Measurements from ENCODE around the gene PLD2.

PLD2 gene

DNA sequence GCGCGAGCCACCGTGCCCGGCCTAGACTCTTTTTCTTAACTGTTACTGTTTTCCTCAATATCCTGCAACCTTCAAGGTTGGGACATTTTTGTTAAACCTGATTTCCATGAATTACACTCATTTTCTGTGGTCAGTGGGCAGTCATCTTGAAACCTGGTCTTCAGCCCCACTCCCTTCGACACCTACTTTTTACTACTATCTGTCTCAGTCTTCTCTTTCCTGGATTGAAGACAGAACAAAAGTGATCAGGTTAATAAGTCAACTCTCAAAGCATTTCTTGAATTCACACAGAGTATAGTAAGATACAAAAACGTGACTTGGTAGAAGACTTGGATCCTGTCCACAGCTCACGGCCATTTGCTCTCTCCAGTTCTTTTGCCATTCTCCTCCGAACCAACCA lies 32.3 kb downstream of the PLD2 start:
- H3K4me3 ChIP-seq (ENCODE audit: low read length), result no peak overlapping the region
- DNase-seq (ENCODE audit: low read depth), result no peak
- TF ChIP-seq, protein P1, sequence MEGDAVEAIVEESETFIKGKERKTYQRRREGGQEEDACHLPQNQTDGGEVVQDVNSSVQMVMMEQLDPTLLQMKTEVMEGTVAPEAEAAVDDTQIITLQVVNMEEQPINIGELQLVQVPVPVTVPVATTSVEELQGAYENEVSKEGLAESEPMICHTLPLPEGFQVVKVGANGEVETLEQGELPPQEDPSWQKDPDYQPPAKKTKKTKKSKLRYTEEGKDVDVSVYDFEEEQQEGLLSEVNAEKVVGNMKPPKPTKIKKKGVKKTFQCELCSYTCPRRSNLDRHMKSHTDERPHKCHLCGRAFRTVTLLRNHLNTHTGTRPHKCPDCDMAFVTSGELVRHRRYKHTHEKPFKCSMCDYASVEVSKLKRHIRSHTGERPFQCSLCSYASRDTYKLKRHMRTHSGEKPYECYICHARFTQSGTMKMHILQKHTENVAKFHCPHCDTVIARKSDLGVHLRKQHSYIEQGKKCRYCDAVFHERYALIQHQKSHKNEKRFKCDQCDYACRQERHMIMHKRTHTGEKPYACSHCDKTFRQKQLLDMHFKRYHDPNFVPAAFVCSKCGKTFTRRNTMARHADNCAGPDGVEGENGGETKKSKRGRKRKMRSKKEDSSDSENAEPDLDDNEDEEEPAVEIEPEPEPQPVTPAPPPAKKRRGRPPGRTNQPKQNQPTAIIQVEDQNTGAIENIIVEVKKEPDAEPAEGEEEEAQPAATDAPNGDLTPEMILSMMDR (IDR thresholded peaks at IDR 0.05; ENCODE audit: insufficient read depth, low read depth, low read length, missing control alignments), result no peak

- no peak overlapping the region for H3K4me3 ChIP-seq (ENCODE audit: low read length)
- TF ChIP-seq, protein P1 (IDR thresholded peaks at IDR 0.05; ENCODE audit: insufficient read depth, low read depth, low read length, missing control alignments), result no peak
- no peak for DNase-seq (ENCODE audit: low read depth)
Measured at GRCh38 chr17:4839965-4840892, 33.3 kb downstream of the PLD2 start.

DNA sequence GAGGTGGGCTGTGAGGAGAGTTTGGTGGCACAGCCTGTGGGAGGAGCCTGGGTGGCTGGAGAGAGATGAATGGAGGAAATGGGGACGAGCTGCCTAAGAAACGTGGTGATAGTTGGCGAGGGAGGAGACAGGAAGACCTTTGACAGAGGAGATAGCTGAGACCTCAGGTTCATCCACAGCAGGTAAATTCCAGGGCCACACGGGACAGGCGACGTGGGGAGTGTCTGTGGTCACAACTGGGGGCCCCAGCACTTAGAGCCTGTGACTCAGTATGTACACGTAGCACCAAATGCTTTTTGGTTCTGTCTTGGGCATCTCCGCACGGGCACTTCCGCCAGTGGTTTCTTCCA lies 33.9 kb downstream of the PLD2 start:
- TF ChIP-seq, protein P1 (IDR thresholded peaks at IDR 0.05; ENCODE audit: insufficient read depth, low read depth, low read length, missing control alignments), result no peak
- no peak for DNase-seq (ENCODE audit: low read depth)
- H3K4me3 ChIP-seq (ENCODE audit: low read length), result no peak overlapping the region

DNA sequence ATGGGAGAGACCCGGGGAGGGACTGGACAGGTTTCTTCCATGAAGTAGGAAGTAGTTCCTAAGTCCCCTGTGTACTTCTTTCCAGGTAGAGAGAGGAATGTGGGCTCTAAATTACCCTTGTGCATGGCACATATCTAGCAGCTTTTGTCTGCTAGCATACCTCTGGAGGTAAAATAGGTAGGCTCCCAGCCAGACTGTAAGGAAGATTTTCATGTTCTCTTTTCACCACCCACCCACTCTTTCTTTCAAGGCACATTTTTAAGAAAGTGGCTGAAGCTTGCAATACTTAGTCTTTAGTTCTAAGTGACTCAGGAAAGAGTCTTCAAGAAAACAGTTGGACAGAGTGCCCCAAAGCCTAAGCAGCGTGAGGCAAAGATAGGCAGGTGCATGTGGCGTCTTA lies 35.4 kb downstream of the PLD2 start:
- TF ChIP-seq, protein P1 (IDR thresholded peaks at IDR 0.05; ENCODE audit: insufficient read depth, low read depth, low read length, missing control alignments), result no peak
- H3K4me3 ChIP-seq (ENCODE audit: low read length), result no peak overlapping the region
- no peak for DNase-seq (ENCODE audit: low read depth)

GRCh38 chr17:4843321-4844000 lies 36.5 kb downstream of the PLD2 start:
- no peak for DNase-seq (ENCODE audit: low read depth)
- TF ChIP-seq, protein P1 (IDR thresholded peaks at IDR 0.05; ENCODE audit: insufficient read depth, low read depth, low read length, missing control alignments), result no peak
- no peak overlapping the region for H3K4me3 ChIP-seq (ENCODE audit: low read length)

GRCh38 chr17:4845118-4845517 lies 38.2 kb downstream of the PLD2 start:
- no peak overlapping the region for H3K4me3 ChIP-seq (ENCODE audit: low read length)
- TF ChIP-seq, protein P1 (IDR thresholded peaks at IDR 0.05; ENCODE audit: insufficient read depth, low read depth, low read length, missing control alignments), result no peak
- DNase-seq (ENCODE audit: low read depth), result no peak
